Activated T-helper 1 cell treated with anti-CD3 and anti-CD28 coated beads, Interleukin-2, amount 50 U/mL, for 16 hours (primary cell): ENCODE results near the gene TAAR2.
"Not testable (repeated sequence)": the region's sequence is repeated elsewhere in the genome, so short reads cannot be mapped to it uniquely, and the experiment has no call there.

ENCODE experiments used
- DNase-seq, 2 donors: peaks; one replicate each; pipeline ENCODE4 v3.0.0-alpha.2; 2020; ENCODE audit warnings: low read depth in 1 of 2, low spot score in 1 of 2

The TAAR2 gene, protein sequence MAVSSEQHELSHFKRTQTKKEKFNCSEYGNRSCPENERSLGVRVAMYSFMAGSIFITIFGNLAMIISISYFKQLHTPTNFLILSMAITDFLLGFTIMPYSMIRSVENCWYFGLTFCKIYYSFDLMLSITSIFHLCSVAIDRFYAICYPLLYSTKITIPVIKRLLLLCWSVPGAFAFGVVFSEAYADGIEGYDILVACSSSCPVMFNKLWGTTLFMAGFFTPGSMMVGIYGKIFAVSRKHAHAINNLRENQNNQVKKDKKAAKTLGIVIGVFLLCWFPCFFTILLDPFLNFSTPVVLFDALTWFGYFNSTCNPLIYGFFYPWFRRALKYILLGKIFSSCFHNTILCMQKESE

DNA sequence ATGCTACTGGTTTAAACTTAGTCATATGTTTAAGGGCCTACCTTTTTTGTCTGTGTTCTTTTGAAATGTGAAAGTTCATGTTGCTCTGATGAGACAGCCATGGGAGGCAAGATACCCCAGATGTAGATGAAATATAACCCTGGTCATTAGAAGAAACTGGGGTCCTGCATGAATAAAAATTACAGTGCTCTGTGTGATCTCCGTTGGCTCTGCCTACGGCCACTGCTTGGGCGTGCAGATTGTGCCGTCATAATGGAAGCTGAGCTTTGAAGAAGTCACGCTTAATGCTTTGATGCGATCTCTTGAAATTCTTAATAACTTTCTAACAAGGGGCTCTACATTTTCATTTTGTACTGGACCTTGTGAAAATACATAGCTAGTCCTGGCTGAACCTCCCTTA, at the start of gene TAAR2:
TSS of gene TAAR2 (minus strand) at position 101 of the 400 bp plus-strand sequence. CDS start at position 101, 0 bp downstream.
- DNase-seq = no peak

DNA sequence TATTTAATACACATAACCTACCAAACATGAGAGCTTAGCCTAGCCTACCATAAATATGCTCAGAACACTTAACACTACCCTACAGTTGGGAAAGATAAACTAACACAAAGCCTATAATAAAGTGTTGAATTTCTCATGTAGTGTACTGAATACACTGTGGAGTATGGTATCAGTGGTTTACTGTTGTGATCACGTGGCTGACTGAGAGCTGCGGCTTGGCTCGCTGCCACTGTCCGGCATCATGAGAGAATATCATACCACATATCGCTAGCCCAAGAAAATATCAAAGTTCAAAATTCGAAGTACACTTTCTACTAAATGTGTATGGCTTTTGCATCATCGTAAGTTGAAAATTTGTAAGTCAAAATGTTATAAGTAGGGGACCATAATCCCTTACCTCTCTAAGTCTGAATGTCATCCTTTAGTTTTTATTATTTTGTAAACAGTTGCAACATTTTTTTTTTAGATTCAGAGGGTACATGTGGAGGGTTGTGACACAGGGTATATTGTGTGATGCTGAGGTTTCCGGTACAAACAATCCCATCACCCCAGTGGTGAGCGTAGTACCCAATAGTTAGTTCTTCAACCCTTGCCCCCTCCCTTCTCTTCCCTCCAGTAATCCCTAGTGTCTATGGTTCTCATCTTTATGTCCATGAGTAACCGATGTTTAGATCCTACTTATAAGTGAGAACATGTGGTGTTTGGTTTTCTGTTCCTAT, 49.5 kb upstream of the TAAR2 start:
- no peak for DNase-seq

DNA sequence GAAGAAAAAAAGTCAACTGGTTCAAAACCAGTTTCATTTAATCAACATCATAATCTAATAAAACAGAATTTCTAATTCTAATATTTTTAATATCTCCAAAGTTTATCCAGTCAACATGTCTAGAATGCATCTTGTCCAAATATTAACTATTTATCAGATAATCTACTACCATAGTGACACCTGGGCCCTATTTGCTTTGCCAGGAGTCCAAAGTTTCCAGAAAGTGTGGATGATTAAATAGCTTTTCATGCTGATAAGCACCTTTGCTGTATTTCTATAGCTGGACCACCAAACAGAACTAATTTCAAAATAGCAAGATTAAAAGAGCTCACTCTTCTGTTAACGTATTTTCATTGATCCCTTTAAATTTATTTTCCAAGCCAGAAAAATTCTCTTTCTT, 47.2 kb upstream of the TAAR2 start:
- DNase-seq = no peak

DNA sequence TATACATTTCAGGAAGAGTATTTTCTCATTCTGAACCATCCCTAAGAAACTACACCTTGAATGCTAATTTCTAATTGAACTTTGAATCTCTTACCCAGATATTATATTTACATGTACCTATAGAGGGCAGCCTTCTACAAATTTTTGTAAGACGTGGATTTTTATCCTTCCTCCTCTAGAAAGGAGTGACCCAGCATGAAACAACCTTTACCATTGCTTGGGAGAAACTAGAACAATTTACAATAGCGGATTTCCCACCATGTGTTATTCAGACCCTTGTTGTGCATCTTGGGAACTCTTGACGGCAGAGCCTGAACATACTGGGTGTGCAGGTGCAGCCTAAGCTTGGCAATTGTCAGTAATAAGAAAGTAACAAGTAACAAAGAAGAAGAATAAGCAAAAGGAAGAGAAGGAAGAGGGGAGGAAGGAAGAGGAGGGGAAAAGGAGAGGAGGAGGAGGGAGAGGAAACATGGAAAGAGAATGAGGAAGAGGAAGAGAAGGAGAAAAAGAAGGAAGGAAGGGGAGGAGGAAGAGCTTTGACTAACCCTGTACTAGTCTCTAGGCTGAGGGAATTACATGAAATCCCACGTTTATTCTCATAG, 45.7 kb upstream of the TAAR2 start:
- no peak for DNase-seq

DNA sequence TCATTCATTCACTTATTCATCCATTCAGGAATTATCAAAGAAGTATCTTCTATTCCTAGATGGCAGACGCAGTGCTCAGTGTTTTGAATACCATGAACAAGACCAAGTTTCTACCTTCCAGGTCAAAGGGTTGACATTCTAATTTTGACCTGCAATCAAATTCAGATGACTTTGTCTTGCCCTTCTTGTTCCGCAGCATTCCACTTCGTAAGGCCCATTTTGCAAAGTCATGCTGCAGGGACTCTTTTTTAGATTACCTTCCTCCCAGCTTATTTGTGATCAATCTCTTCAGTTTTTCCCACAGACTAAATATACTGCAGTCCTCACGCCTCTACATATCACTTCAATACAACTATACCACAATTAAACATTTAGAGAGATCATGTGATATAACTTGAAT, 42.0 kb upstream of the TAAR2 start:
- no peak for DNase-seq

DNA sequence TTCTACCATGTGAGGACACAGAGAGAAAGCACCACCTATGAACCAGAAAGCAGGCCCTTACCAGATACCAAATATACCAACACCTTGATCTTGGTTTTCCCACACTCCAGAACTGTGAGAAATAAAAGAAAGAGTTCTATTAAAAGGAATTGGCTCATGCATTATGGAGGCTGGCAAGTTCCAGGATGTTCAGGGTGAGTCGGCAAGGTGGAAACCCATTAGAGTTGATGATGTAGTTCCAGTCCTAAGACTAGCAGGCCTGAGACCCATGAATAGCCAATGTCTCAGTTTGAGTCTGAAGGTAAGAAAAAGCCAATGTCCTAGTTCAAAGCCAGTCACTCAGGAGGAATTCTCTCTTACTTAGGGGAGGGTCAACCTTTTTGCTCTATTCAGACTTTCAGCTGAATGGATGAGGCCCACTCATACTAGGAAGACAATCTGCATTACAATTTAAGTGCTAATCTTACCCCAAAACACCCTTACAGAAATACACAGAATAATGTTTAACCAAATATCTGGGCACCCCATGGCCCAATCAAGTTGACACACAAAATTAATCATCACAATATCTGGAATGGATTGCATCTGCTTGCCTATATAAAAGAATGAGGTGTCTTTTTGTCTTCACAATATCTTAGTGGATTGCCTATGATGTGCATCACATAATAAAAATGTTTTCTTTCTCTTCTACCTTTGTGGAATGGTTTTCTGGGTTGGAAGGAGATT, 40.4 kb upstream of the TAAR2 start:
- no peak for DNase-seq

DNA sequence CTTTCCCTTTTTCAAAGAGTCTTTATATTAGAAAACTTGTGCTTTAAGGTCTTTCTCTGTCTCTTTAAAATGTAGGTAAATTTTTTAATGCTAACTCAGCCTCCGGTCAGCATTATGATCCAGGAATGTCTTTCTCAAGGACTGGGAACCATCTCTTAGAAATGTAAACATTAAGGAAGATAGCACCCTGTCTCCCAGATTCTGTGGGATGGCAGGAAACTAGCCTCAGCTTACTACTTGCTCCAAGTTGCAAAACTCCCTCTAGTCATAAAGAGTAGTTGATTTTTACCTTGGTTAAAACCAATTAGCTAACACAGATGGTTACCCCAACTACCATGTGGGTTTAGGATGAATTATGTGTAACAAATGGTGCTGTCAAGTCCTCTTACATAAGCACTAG, 39.6 kb upstream of the TAAR2 start:
- DNase-seq = no peak

DNA sequence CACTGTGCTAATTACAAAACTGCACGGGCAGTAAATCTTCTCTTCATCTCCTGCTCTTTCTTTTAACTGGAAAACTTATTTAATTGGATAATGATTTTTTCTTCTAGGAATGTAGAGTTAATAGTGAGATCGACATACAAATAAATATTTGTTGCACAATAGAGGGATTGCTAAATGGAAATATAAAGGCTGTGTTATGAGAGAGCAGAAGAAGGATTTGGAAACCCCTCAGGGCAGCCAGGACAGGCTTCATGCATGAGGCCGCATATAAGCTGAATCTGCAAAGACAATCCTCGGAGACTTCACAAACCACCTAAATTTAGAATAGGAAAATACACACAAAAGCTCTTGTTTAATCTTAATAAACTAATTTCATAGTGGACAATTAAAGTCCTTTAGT, 37.8 kb upstream of the TAAR2 start:
- DNase-seq = no peak

DNA sequence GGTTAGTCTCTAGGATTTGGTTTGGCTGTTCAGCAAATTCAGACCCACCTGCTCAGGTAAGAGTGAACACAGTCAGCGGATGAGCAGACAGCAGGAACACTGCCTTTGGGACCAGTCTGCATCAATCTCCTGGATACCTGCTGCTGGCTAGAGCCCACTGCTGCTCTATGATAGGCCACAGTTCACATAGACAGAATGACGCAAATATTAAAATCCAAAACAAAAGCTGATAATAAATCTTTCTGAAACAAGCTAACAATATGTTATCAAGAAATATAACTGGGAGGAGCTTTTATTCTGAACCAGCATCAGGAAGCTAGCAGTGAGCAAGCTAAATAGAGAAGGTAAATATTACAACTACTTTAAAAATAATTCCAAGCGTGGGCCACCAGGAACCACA, 35.0 kb upstream of the TAAR2 start, which contains the start of gene TAAR1:
TSS of gene TAAR1 (minus strand) at position 101 of the 400 bp plus-strand sequence. CDS start 13,179 bp downstream, outside the sequence.
- no peak for DNase-seq

DNA sequence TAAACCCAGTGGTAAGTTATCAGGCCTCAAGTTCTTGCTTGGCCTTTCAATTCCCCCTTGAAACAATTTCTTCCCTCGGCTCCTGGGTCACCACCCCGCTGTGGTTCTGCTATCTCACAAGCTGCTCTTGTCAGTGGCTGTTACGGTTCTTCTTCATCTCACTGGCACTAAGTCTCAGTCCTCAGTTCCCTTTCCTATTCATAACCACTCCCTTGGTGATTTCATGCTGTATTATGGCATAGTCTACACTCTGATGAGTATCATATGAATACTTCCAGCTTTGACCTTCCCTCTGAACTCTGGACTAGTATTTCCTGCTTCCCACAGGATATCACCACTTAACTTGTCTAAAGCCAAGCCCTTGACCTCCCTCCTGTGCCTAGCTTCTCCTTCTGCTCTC, 27.0 kb upstream of the TAAR2 start:
- DNase-seq = no peak

DNA sequence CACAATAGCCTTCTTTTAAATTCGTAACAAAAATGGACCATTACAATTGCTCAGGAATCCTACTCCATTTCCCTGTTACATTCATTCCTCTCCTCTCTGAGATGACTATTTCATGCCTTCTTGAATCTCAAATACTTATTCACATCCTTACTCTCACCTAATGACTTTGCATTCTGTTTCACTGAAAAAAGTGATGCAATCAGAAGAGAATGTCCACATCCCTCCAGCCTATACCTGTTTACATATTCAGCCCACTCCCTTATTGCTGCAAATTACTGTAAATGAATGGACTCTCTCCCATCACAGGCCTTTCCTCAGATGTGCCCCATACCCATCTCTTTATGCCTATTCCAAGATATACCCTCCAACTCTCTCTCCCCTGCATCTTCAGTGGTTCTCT, 26.4 kb upstream of the TAAR2 start:
- no peak for DNase-seq

DNA sequence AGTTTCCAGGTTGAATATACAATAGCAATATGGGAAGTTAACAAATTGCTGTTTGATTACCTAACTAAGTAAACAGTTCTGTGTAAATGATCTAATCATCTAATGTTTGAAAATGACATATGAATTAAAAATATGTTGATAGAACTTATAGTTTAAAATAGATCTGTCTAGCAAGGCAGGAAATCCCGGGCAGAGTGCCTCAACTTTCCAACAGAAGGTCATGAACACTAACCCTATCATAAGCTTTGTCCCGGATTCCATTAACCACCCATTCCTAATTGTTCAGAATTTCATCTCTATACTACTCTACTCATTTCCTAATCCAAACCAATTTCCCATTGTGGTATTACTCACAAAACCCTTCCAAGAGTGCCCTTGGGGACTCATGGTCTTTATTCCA, 24.8 kb upstream of the TAAR2 start:
- no peak for DNase-seq

DNA sequence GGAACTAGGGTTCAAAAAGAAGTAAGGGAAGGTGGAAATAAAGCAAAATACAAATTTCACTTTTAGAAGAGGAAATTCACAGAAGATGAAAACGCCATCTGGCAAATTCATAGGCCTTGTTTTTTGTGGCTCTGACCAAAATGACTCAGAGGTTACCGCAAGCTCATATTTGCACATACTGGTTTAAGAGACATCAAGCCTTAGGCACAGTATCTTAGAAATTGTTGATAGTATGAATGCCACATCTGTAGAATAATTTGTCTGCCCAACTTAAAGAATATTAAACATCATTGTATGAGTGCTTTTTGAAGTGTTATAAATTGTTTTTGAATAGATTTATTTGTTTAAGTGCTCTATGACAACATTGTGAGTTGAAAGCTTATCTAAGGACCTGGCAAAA, 24.3 kb upstream of the TAAR2 start:
- no peak for DNase-seq

DNA sequence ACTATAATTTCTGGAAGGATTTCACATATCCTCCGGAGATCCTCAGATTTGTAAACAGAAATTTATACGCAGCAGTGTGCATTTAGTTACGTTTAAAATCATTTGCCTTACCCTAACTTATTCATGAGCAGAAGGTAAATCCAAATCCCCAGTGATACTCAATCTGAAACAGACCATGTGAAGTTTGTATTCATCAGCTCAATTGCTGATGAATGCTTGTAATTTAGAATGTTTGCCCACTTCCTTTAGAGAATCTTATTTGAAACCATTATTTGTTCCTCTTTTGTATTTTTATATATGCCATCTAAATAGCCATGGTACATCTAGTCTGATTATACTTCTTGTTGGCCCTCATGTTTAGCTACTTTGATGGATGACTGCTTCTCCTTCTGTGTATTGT, 19.5 kb upstream of the TAAR2 start:
- no peak for DNase-seq

DNA sequence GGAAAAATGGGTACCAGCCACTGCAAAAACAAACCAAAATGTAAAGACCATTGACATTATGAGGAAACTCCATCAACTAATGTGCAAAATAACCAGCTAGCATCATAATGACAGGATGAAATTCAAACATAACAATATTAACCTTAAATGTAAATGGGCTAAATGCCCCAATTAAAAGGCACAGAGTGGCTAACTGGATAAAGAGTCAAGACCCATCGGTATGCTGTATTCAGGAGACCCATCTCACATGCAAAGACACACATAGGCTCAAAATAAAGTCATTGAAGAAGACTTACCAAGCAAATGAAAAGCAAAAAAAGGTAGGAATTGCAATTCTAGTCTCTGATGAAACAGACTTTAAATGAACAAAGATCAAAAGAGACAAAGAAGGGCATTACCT, 13.1 kb upstream of the TAAR2 start:
- DNase-seq = not testable (repeated sequence)

DNA sequence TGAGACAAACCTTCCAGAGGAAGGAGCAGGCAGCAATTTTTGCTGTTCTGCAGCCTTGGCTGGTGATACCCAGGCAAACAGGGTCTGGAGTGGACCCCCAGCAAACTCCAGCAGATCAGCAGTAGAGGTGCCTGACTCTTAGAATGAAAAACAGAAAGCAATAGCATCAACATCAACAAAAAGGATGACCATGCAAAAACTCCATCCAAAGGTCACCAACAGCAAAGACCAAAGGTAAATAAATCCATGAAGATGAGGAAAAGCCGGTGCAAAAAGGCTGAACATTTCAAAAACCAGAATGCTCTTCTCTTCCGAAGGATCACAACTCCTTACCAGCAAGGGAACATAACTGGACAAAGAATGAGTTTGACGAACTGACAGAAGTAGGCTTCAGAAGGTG, 11.8 kb upstream of the TAAR2 start:
- DNase-seq = not testable (repeated sequence)

DNA sequence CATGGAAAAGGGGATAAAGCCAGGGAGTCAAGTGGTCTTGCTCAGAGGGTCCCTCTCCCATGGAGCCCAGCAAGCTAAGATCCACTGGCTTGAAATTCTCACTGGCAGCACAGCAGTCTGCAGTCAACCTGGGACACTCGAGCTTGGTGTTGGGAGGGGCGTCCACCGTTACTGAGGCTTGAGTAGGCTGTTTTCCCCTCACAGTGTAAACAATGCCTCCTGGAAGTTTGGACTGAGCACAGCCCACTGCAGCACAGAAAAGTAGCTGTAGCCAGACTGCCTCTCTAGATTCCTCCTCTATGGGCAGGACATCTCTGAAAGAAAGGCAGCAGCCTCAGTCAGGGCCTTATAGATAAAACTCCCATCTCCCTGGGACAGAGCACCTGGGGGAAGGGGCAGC, 11.2 kb upstream of the TAAR2 start:
- not testable (repeated sequence) for DNase-seq

DNA sequence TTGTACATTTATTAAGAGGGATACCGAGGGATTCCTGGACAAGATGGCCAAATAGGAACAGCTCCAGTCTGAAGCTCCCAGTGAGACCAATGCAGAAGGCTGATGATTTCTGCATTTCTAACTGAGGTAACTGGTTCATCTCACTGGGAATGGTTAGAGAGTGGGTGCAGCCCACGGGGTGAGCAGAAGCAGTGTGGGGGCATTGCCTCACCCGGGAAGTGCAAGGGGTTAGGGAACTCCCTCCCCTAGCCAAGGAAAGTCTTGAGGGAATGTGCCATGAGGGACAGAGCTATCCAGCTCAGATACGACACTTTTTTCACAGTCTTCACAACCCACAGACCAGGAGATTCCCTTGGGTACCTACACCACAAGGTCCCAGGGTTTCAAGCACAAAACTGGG, 10.7 kb upstream of the TAAR2 start:
- DNase-seq = no peak

DNA sequence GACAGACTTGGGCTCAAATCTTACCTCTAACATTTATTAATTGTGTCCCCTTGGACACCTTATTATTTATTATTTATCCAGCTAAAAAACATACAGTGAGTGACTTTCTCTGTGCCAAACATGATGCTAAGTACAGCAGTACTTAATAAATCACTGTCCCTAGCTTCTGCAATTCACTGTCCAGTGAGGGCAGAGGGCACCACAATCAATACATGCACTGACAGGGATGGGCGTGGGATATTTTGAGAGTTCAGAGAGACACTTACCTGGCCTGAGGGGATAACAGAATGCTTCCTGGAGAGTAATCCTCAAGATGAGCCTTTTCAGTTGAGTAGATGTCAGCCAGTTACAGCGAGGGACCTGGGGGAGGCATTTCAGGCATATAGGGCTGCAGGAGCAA, 9.3 kb upstream of the TAAR2 start:
- no peak for DNase-seq

DNA sequence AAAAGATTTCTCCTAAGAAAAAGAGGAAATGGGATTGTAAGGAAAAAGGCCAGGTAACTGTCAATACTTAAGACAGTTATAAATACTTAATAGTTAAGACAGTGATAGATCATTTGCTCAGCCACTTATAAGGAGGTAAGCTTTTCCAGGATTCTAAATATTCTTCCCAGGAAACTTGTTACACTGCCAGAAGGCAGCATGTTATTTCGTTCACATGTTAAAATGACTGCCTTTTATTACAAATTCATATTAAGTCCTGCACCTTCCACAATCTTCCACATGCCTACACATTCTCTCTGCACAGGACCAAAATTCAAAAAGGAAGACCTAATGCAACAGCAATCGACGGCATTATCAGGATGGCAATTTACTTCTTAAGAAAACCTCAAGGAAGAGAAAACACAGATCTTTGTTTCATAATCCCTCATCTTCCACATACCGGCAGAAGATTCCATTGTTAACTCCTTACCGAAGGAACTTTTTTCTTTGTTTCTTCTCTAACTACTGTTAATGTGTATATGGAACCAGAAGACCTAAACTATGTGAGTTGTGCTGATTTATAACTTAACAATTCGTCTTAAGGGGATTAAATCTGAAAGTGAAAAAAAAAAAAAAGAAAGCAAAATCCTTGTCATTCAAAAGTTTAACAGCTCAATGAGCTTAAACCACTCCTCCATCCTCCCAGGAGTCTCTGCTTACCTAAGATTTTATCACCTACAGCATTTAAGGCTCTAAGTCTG, 799 bp downstream of the TAAR2 start:
- DNase-seq = no peak

DNA sequence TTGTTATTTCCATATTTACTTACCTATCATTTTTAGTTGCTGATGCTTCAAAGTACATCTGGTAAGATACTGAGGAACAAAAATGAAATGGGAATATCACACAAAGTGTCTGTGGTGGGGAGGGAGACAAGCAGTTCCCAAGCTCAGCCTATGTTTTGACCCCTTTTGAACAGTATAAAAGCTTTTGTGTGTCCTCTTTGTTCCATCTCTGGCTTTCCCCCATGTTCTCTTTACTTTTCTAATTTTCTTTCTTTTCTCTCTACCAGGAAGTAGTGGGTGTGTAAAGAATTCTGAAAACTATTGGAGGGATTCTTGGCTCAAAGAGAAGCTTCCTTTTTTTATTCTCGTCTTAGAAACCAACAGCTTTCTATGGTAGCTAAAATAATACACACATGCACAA, 7.4 kb downstream of the TAAR2 start:
- no peak for DNase-seq
